ENCODE results near the gene CD2BP2.
"Not testable (repeated sequence)": the region's sequence is repeated elsewhere in the genome, so short reads cannot be mapped to it uniquely, and the experiment has no call there.

- not testable (repeated sequence) for TF ChIP-seq CTCF (IDR thresholded peaks at IDR 0.05; ENCODE audit: poor library complexity); EZH2 (IDR thresholded peaks at IDR 0.05; ENCODE audit: borderline replicate concordance)
These were observed 36.5 kb downstream of the CD2BP2 start for GRCh38 chr16:30318647-30319046.
